RWPE2 (cell line): ENCODE results near the gene RNF145.
A peak's percentile ranks its signal among the peaks of the same experiment; 100 is the strongest.

Experiments used
- ATAC-seq: fragments of 200-7000 bp; cut with Tn5 transposase; 3 replicates; pipeline ENCODE4 v1.9.1; 2021; ENCODE audit warnings: low read depth
- DNase-seq: peaks from one replicate; pipeline ENCODE4 v3.0.0-alpha.2; 2020; ENCODE audit warnings: low spot score
- H3K27ac ChIP-seq: fragments of 450-650 bp; 2 replicates; pipeline ENCODE4 v1.5.1; 2017; ENCODE audit warnings: mild to moderate bottlenecking; ENCODE audit not compliant: poor library complexity, severe bottlenecking
- H3K27me3 ChIP-seq: fragments of 250-450 bp; sonication (Bioruptor Pico); 2 replicates; pipeline ENCODE4 v1.5.1; 2021; ENCODE audit warnings: mild to moderate bottlenecking, moderate library complexity; ENCODE audit not compliant: insufficient read depth, poor library complexity, severe bottlenecking
- H3K36me3 ChIP-seq: fragments of 250-450 bp; sonication (Bioruptor Pico); 2 replicates; pipeline ENCODE4 v1.5.1; 2020; ENCODE audit warnings: low read depth, mild to moderate bottlenecking, moderate library complexity
- H3K4me1 ChIP-seq: fragments of 250-450 bp; sonication (Bioruptor Pico); 2 replicates; pipeline ENCODE4 v1.5.1; 2021; ENCODE audit warnings: mild to moderate bottlenecking, moderate library complexity; ENCODE audit not compliant: insufficient read depth, poor library complexity, severe bottlenecking
- H3K4me3 ChIP-seq: fragments of 250-450 bp; sonication (Bioruptor Pico); 2 replicates; pipeline ENCODE4 v1.5.1; 2021; ENCODE audit warnings: mild to moderate bottlenecking, moderate library complexity; ENCODE audit not compliant: severe bottlenecking
- H3K9me3 ChIP-seq: fragments of 250-450 bp; sonication (Bioruptor Pico); 2 replicates; pipeline ENCODE4 v1.5.1; 2021; ENCODE audit warnings: mild to moderate bottlenecking, moderate library complexity; ENCODE audit not compliant: severe bottlenecking
- TF ChIP-seq, protein P1 (sequence below): fragments of 450-650 bp; IDR thresholded peaks from one replicate; pipeline ENCODE4 v1.5.1; 2017; ENCODE audit warnings: mild to moderate bottlenecking, moderate library complexity; ENCODE audit not compliant: poor library complexity, severe bottlenecking

Gene RNF145

DNA sequence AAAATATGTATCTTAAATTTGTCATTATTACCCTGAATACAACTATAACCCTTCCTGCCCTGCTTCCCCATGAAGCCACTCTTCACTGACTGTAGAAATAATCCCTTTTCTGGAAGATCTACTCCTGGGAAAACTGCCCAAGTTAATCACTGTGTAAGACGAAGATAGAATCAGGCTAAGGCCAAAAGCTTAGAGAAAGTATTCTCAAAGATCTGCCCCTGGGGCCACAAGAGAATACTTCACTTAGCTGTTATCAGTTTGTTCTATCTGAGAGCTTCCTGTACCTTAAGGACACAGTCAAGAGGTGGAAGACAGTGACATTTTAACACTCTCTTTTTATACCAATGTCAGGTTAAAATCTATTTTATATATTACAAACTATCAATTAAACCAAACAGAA is 33.8 kb downstream of the RNF145 start:
- Histone ChIP-seq H3K4me3 (no peak overlapping the region), H3K27ac (peak overlapping the region; percentile 95), H3K36me3 (peaks cover 97% of the 10 kb centered on the region), H3K27me3 (no peaks in the 10 kb centered on the region), H3K4me1 (peaks cover 42% of the 10 kb centered on the region), H3K9me3 (no peaks in the 10 kb centered on the region)
- DNase-seq (no peak), ATAC-seq (no peak)
- TF ChIP-seq, protein P1, sequence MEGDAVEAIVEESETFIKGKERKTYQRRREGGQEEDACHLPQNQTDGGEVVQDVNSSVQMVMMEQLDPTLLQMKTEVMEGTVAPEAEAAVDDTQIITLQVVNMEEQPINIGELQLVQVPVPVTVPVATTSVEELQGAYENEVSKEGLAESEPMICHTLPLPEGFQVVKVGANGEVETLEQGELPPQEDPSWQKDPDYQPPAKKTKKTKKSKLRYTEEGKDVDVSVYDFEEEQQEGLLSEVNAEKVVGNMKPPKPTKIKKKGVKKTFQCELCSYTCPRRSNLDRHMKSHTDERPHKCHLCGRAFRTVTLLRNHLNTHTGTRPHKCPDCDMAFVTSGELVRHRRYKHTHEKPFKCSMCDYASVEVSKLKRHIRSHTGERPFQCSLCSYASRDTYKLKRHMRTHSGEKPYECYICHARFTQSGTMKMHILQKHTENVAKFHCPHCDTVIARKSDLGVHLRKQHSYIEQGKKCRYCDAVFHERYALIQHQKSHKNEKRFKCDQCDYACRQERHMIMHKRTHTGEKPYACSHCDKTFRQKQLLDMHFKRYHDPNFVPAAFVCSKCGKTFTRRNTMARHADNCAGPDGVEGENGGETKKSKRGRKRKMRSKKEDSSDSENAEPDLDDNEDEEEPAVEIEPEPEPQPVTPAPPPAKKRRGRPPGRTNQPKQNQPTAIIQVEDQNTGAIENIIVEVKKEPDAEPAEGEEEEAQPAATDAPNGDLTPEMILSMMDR = no peak

- Histone ChIP-seq H3K4me1 (peaks cover 33% of the 10 kb centered on the region), H3K9me3 (no peaks in the 10 kb centered on the region), H3K27ac (peak overlapping the region; percentile 95), H3K36me3 (peaks cover 97% of the 10 kb centered on the region), H3K4me3 (no peak overlapping the region), H3K27me3 (no peaks in the 10 kb centered on the region)
- TF ChIP-seq, protein P1 = no peak
- DNase-seq (no peak), ATAC-seq (no peak)
Measured at GRCh38 chr5:159174511-159175168, 34.7 kb downstream of the RNF145 start.

GRCh38 chr5:159171274-159171673 is 38.1 kb downstream of the RNF145 start:
- TF ChIP-seq, protein P1 = no peak
- no peak for DNase-seq
- H3K27ac ChIP-seq = no peak overlapping the region
- no peak overlapping the region for H3K4me3 ChIP-seq
- peaks cover 11% of the 10 kb centered on the region for H3K4me1 ChIP-seq
- no peak for ATAC-seq
- peaks cover 100% of the 10 kb centered on the region for H3K36me3 ChIP-seq
- H3K27me3 ChIP-seq = no peaks in the 10 kb centered on the region
- H3K9me3 ChIP-seq = no peaks in the 10 kb centered on the region

- H3K4me1 ChIP-seq = peaks cover 2% of the 10 kb centered on the region
- DNase-seq = no peak
- H3K27me3 ChIP-seq = no peaks in the 10 kb centered on the region
- TF ChIP-seq, protein P1 = no peak
- no peaks in the 10 kb centered on the region for H3K9me3 ChIP-seq
- H3K4me3 ChIP-seq = no peak overlapping the region
- ATAC-seq = 0 out of 3 replicates have a peak, but pooled peaks have one; percentile 24
- no peak overlapping the region for H3K27ac ChIP-seq
- H3K36me3 ChIP-seq = peaks cover 96% of the 10 kb centered on the region
Measured at GRCh38 chr5:159170021-159170420, 39.3 kb downstream of the RNF145 start.

DNA sequence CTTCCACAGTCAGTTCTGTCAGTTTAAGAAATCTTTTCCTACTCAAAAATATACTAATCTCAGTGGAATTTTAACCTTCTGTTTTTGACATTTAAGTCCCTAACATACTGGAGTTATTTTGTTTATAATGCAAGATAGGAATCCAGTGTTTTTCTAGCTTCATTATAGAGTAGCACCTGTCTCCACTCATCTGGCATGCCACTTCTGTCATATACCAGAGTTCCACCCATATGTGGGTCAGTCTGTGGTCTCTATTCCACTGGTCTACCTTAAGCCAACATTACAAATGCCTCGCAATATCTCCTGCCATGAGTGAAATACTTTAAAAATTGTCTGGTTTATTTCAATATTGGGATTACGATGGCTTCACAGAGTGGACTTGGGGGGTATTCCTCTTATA is 42.9 kb downstream of the RNF145 start:
- Histone ChIP-seq H3K36me3 (peaks cover 96% of the 10 kb centered on the region), H3K4me3 (no peak overlapping the region), H3K9me3 (no peaks in the 10 kb centered on the region), H3K27me3 (no peaks in the 10 kb centered on the region), H3K4me1 (peaks cover 23% of the 10 kb centered on the region), H3K27ac (no peak overlapping the region)
- DNase-seq = no peak
- no peak for ATAC-seq
- TF ChIP-seq, protein P1 = no peak
